ENCODE data around the gene DAB2IP.

DNA sequence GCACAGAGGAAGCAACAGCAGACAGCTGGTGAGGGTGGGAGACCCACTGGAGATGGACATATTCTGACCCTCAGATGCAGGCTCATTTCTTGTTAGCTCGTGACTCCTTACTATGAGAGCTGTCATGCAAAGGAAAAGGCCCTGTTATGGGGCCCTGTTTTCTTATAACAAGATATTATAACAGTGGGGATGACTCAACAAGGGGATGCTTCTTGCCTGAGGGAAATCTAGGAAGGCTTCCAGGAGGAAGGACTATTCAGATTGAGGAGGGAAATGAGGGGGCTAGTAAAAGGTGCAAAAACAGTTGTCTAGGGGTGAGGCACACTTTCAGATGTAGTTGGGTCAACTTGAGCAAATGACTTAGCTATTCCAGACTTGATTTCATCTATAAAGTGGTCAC is 83.0 kb downstream of the DAB2IP start:
- TF ChIP-seq, protein P1, sequence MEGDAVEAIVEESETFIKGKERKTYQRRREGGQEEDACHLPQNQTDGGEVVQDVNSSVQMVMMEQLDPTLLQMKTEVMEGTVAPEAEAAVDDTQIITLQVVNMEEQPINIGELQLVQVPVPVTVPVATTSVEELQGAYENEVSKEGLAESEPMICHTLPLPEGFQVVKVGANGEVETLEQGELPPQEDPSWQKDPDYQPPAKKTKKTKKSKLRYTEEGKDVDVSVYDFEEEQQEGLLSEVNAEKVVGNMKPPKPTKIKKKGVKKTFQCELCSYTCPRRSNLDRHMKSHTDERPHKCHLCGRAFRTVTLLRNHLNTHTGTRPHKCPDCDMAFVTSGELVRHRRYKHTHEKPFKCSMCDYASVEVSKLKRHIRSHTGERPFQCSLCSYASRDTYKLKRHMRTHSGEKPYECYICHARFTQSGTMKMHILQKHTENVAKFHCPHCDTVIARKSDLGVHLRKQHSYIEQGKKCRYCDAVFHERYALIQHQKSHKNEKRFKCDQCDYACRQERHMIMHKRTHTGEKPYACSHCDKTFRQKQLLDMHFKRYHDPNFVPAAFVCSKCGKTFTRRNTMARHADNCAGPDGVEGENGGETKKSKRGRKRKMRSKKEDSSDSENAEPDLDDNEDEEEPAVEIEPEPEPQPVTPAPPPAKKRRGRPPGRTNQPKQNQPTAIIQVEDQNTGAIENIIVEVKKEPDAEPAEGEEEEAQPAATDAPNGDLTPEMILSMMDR (IDR thresholded peaks at IDR 0.05; ENCODE audit: borderline replicate concordance, extremely low read depth, low read length, poor library complexity, severe bottlenecking): no peak
- no peak for TF ChIP-seq EZH2 (IDR thresholded peaks at IDR 0.05; ENCODE audit: borderline replicate concordance, low read depth, low read length, severe bottlenecking)

Data from DND-41 (cell line).